HUES48 (cell line): ENCODE data around the gene DTD2.

ENCODE experiments used
- H3K27ac ChIP-seq: one replicate; pipeline ENCODE4 v1.7.0; 2013; ENCODE audit warnings: low read depth, low read length, inconsistent platforms
- H3K27me3 ChIP-seq: 2 replicates; pipeline ENCODE4 v1.6.1; 2013; ENCODE audit warnings: mild to moderate bottlenecking, low read length; ENCODE audit not compliant: control insufficient read depth, insufficient read depth
- H3K36me3 ChIP-seq: 2 replicates; pipeline ENCODE4 v1.6.1; 2013; ENCODE audit warnings: low read length; ENCODE audit not compliant: control insufficient read depth, insufficient read depth
- H3K4me1 ChIP-seq: 2 replicates; pipeline ENCODE4 v1.6.1; 2013; ENCODE audit warnings: mild to moderate bottlenecking, low read length; ENCODE audit not compliant: control insufficient read depth, insufficient read depth
- H3K4me3 ChIP-seq: 2 replicates; pipeline ENCODE4 v1.5.1; 2013; ENCODE audit warnings: mild to moderate bottlenecking, low read depth, low read length
- H3K9ac ChIP-seq: 2 replicates; pipeline ENCODE4 v1.6.1; 2013; ENCODE audit warnings: mild to moderate bottlenecking, low read depth, low read length, moderate library complexity
- H3K9me3 ChIP-seq: 2 replicates; pipeline ENCODE4 v1.6.1; 2013; ENCODE audit warnings: low read length; ENCODE audit not compliant: control insufficient read depth, insufficient read depth

Gene DTD2

DNA sequence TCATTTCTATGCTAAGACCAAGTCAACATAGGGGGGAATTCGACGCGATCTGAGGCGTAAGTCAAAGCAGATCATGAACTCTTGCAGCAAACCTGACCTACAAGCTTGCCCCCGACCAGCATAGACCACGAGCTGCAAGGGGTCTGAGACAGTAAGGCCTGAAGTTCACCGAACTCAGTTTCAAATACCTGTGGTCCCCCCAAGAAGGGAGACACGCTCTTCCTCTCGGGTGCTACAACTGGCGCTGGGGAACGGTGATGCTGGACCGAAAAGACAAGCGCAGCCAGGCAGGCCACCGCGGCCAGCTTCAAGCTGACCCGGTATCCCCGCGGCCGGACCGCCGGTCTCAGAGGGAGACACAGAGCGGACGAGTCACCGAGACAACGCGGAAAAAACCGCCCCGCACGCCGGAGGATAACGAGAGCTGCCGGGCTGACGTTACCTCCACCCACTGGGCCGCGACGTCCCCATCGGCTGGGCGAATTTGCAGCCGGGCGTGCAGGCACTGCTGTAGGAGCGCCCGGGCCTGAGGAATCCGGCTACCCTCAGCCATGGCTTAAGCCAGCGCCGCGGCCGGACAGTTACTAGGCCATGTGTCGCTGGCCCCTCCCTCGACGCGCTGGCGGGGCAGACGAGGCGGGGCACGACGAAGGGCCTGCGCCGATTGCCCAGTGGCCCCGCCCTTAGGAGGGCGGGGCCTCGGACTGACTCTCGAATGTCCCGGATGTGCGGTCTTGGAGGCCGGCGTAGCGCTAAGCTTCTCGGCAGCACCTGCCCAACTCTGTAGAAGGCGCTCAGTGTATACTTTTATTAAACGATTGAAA lies at the start of gene DTD2:
Gene DTD2 (minus strand): TSS at position 666 of the 824 bp plus-strand sequence. CDS start 113 bp downstream, at position 553.
- H3K4me3 ChIP-seq: peak within 1 kb of the TSS; percentile 75
- peaks cover 13% of the 10 kb centered on the region for H3K36me3 ChIP-seq
- H3K9ac ChIP-seq: peak within 1 kb of the TSS; percentile 83
- no peaks in the 10 kb centered on the region for H3K9me3 ChIP-seq
- H3K27me3 ChIP-seq: no peaks in the 10 kb centered on the region
- H3K4me1 ChIP-seq: peaks cover 9% of the 10 kb centered on the region
- peak within 1 kb of the TSS; percentile 88 for H3K27ac ChIP-seq

DNA sequence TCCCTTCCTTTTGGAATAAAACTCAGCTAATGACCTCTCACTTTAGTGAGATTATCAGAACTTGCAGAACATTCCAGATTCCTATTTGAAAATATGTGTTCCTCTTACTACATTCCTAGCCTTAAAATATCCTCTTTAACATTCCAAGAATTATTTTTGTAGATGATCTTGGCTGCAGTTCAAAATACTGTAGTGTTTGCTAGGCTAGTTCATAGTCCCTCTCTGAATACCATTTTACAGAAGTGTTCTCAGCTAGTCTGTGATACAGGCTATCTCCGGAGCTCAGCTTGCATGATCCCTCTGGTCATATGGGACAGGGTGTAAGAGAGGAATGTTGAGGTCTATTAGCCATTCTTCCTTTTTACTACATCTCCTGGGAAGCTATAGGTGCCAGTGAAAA lies 48.1 kb upstream of the DTD2 start:
- Histone ChIP-seq H3K9me3 (no peaks in the 10 kb centered on the region), H3K36me3 (no peaks in the 10 kb centered on the region), H3K4me3 (no peak overlapping the region), H3K27ac (no peak overlapping the region), H3K4me1 (no peaks in the 10 kb centered on the region), H3K27me3 (no peaks in the 10 kb centered on the region), H3K9ac (no peak overlapping the region)

DNA sequence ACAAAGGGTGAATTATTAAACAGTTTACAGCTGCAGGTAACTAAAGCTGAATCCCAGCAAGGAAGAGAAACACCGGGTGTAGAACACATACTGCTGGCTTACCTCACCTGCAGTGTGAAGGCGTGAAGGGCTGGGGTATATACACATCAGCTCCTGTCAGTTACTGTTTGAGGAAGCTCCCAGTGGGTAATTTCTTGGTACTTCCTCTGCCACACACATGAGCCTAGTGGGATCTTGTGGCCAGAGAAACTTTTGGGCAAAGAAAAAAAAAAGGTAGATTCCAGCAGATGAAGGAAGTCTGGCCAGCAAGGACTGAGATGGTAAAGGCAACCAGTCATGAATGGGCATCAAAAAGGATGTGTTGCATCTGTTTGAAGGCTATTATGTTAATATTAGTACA lies 44.6 kb upstream of the DTD2 start:
- no peaks in the 10 kb centered on the region for H3K27me3 ChIP-seq
- H3K27ac ChIP-seq: no peak overlapping the region
- no peaks in the 10 kb centered on the region for H3K36me3 ChIP-seq
- no peak overlapping the region for H3K9ac ChIP-seq
- H3K9me3 ChIP-seq: no peaks in the 10 kb centered on the region
- H3K4me1 ChIP-seq: no peaks in the 10 kb centered on the region
- no peak overlapping the region for H3K4me3 ChIP-seq

DNA sequence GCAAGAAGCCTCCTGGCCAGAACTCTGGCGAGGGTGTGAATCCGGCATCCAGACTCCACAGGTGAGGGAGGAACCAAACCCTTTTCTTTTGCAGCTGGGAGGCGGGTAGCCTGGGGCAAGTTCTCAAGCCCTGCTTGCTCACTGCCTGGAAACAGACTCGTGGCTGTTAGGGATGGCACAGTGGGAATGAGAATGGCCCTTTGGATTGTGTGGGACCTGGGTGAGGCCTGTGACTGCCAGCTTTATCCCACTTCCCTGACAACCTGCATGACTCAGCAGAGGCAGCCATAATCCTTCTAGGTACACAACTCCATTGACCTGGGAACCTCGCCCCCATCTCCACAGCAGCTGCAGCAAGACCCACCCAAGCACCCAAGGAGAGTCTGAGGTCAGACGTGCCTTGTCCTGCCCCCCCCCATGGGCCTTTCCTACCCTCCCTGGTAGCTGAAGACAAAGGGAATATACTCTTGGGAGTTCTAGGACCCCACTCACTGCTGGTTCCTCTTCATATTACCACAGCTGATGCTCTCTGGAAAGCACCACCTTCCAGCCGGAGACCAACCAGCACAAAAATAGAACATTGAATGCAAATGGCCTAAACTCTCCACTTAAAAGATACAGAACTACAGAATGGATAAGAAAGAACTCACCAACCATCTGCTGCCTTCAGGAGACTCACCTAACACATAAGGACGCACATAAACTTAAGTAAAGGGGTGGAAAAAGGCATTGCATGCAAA lies 35.6 kb upstream of the DTD2 start:
- H3K4me3 ChIP-seq: no peak overlapping the region
- no peak overlapping the region for H3K27ac ChIP-seq
- H3K36me3 ChIP-seq: no peaks in the 10 kb centered on the region
- no peaks in the 10 kb centered on the region for H3K9me3 ChIP-seq
- no peaks in the 10 kb centered on the region for H3K4me1 ChIP-seq
- H3K27me3 ChIP-seq: no peaks in the 10 kb centered on the region
- no peak overlapping the region for H3K9ac ChIP-seq

DNA sequence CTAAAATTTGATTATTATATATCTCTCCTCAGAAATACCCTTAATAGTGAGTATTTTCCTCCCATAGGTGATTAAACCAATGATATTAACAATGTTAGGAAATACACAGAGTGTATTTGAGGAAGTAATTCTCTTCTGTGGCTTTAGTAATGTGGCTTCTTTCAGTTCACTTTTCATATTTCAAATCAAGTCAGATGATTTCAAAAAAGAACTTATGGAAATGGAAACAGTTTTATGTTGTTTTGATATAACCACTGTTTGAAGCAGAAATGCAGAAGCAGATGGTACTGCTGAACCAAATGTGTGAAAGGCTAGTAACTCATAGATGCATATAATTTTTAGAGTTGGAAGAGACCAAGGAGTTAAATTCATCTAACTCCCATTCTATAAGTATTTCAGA lies 32.4 kb upstream of the DTD2 start:
- Histone ChIP-seq H3K36me3 (no peaks in the 10 kb centered on the region), H3K9ac (no peak overlapping the region), H3K27me3 (no peaks in the 10 kb centered on the region), H3K9me3 (no peaks in the 10 kb centered on the region), H3K4me3 (no peak overlapping the region), H3K4me1 (no peaks in the 10 kb centered on the region), H3K27ac (no peak overlapping the region)

DNA sequence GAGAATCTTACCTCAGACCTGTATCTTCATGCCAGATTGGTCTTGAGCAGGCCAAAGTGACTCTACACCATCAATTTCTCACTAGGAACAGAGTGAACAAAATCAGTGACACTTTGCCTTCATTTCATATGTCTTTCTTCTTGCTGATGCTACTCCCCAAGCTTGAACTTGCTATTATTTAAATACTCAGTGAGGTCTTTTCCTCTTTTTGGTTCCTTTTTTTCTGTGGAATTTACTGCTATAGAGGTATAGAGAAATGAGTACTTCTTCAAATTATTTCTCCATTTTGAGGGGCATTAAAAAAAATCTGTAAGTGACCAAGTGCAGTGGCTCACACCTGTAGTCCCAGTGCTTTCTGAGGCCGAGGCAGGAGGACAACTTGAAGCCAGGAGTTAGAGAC lies 30.6 kb upstream of the DTD2 start, which contains the start of gene GPR33:
Gene GPR33 (minus strand): TSS at position 154 of the 400 bp plus-strand sequence. CDS start 4,074 bp downstream, outside the sequence.
- H3K4me3 ChIP-seq: no peak within 1 kb of the TSS
- H3K36me3 ChIP-seq: no peaks in the 10 kb centered on the region
- H3K9ac ChIP-seq: no peak within 1 kb of the TSS
- H3K27ac ChIP-seq: no peak within 1 kb of the TSS
- no peaks in the 10 kb centered on the region for H3K9me3 ChIP-seq
- H3K4me1 ChIP-seq: no peaks in the 10 kb centered on the region
- H3K27me3 ChIP-seq: no peaks in the 10 kb centered on the region

DNA sequence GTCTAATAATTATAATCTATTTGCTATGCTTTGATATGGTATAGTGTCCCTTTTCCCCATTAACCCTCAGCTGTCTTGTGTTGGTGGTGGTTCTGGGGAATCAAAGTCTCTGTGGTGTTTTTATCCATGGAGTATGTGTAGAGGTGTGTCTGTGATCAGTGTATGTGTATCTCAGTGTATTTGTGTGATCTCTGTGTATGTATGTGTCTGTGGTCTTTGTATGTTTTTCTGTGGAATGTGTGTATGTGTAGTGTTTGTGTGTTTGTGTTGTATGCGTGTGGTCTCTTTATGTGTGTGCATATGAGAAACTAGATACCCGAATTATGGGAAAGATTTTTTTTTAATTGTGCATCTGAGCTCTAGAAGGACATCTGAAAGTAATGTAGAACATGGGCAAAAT lies 29.5 kb upstream of the DTD2 start:
- H3K4me1 ChIP-seq: no peaks in the 10 kb centered on the region
- H3K36me3 ChIP-seq: no peaks in the 10 kb centered on the region
- H3K9ac ChIP-seq: no peak overlapping the region
- no peak overlapping the region for H3K4me3 ChIP-seq
- H3K9me3 ChIP-seq: no peaks in the 10 kb centered on the region
- no peak overlapping the region for H3K27ac ChIP-seq
- H3K27me3 ChIP-seq: no peaks in the 10 kb centered on the region

DNA sequence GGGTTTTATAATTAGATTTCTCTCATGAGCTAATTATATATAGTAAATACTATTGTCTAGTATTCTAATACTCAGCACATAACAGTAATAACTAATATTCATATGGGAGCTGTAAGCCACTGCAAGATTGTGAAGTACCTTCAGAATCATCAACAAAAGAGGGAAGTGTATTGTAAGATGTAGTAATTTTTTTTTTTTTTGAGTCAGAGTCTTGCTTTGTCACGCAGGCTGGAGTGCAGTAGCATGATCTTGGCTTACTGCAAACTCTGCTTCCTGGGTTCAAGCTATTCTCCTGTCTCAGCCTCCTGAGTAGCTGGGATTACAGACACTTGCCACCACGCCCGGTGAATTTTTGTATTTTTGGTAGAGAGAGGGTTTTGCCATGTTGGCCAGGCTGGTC lies 27.4 kb upstream of the DTD2 start:
- Histone ChIP-seq H3K4me1 (no peaks in the 10 kb centered on the region), H3K36me3 (no peaks in the 10 kb centered on the region), H3K9ac (no peak overlapping the region), H3K27me3 (no peaks in the 10 kb centered on the region), H3K4me3 (no peak overlapping the region), H3K27ac (no peak overlapping the region), H3K9me3 (no peaks in the 10 kb centered on the region)

DNA sequence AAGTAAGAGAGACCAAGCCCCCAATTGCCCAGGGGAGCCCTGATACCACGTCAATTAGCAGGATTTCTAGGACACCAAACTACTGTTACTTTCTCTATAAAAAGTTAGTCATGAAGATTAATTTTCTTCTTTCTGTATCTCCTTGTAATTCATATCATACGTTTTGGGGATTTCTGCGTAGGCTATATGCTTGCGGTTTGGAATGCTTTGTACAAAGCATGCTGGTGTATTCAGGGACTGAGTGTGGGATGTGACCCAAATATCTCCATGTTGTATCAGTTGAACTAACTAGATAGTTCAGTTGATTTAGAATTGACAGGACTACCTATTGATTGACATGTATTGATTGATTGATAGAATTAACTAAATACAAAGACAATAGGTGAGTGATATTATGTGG lies 22.9 kb upstream of the DTD2 start:
- H3K9ac ChIP-seq: no peak overlapping the region
- no peaks in the 10 kb centered on the region for H3K9me3 ChIP-seq
- no peak overlapping the region for H3K4me3 ChIP-seq
- H3K27me3 ChIP-seq: no peaks in the 10 kb centered on the region
- H3K36me3 ChIP-seq: no peaks in the 10 kb centered on the region
- no peak overlapping the region for H3K27ac ChIP-seq
- H3K4me1 ChIP-seq: no peaks in the 10 kb centered on the region

DNA sequence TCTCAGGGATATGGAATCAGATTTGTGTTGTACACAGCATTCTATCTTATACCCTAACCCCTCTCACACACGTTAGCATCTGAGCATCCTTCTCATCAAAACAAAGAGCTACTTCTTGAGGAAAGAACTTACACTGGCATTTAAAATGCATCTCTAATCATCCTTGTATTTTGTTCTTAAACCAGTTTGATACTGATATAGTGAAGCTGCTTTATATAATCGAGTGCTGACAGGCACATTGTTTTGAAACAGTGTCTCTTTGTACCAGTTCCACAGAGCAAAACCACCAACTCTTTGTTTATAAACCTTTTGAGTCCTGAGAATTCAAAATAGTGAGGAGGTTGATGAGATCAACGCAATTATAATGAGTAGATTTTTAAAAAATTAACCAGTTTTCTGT lies 21.7 kb upstream of the DTD2 start:
- H3K4me1 ChIP-seq: no peaks in the 10 kb centered on the region
- no peaks in the 10 kb centered on the region for H3K36me3 ChIP-seq
- no peak overlapping the region for H3K4me3 ChIP-seq
- H3K27me3 ChIP-seq: no peaks in the 10 kb centered on the region
- H3K9me3 ChIP-seq: no peaks in the 10 kb centered on the region
- H3K9ac ChIP-seq: no peak overlapping the region
- no peak overlapping the region for H3K27ac ChIP-seq

DNA sequence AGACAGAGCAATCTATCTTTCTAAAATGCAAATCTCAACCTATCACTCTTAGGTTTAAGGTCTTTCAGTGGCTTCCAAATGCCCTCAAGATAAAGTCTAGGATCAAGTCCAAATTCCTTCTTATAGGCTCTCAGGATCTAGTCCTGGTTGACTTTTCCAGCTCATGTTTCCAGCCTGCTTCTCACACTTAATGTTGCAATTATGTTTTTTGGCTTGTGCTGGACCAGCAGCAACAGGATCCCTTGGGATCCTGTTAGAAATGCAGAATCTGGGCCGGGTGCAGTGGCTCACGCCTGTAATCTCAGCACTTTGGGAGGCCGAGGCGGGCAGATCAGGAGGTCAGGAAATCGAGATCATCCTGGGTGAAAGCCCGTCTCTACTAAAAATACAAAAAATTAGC lies 19.9 kb upstream of the DTD2 start:
- H3K27me3 ChIP-seq: no peaks in the 10 kb centered on the region
- H3K9me3 ChIP-seq: peaks cover 2% of the 10 kb centered on the region; the same call in 1 of the 2 replicates
- H3K36me3 ChIP-seq: no peaks in the 10 kb centered on the region
- no peak overlapping the region for H3K27ac ChIP-seq
- no peak overlapping the region for H3K9ac ChIP-seq
- no peaks in the 10 kb centered on the region for H3K4me1 ChIP-seq
- no peak overlapping the region for H3K4me3 ChIP-seq
